ENCODE measurements around the gene LIMK2. TPM values are rescaled to one million over a fixed set of nuclear protein-coding genes. Genes with fewer than 3 reads are reported as not detected.

The LIMK2 gene
- total RNA-seq, 1 experiment from 2014 or later, result 42.8 TPM

GRCh38 chr22:31260474-31260856 lies 48.4 kb downstream of the LIMK2 start:
- Mint-ChIP-seq H3K4me1 (peaks cover 6% of the 10 kb centered on the region), H3K27me3 (ENCODE audit: low read depth) (no peaks in the 10 kb centered on the region), H3K27ac (peak overlapping the region; percentile 11; the same call in 1 of the 2 replicates), H3K9me3 (peaks cover 5% of the 10 kb centered on the region; the same call in 1 of the 2 replicates), H3K36me3 (peaks cover 38% of the 10 kb centered on the region), H3K4me3 (no peak overlapping the region)
- ATAC-seq (no peak), DNase-seq (ENCODE audit: low spot score) (no peak)
- POLR2A ChIA-PET, result no interaction called here
- CTCF ChIA-PET, result no interaction called here
- TF ChIP-seq E2F1 (CRISPR knock-in tag; IDR thresholded peaks at IDR 0.05), result no peak
- no peak for TF ChIP-seq ZNF671 (CRISPR knock-in tag; IDR thresholded peaks at IDR 0.05)
- no peak for TF ChIP-seq FOXP1 (CRISPR knock-in tag; IDR thresholded peaks at IDR 0.05; ENCODE audit: borderline replicate concordance)
- TF ChIP-seq ZNF423 (CRISPR knock-in tag; IDR thresholded peaks at IDR 0.05), result no peak
- no peak for TF ChIP-seq MYBL2 (CRISPR knock-in tag; IDR thresholded peaks at IDR 0.05)

GRCh38 chr22:31262312-31263133 lies 50.4 kb downstream of the LIMK2 start:
- no peak for DNase-seq (ENCODE audit: low spot score)
- Mint-ChIP-seq H3K27ac (no peak overlapping the region), H3K4me1 (peaks cover 6% of the 10 kb centered on the region), H3K4me3 (no peak overlapping the region), H3K9me3 (peaks cover 5% of the 10 kb centered on the region; the same call in 1 of the 2 replicates), H3K27me3 (ENCODE audit: low read depth) (no peaks in the 10 kb centered on the region), H3K36me3 (peaks cover 46% of the 10 kb centered on the region)
- CTCF ChIA-PET, result interaction anchor here (3.0 kb wide), 1 partner anchor 10 kb away, joined by 21 read pairs; no protein-coding TSS in a partner anchor
- POLR2A ChIA-PET, result interaction anchor here (1.1 kb wide), 1 partner anchor 9 kb away, joined by 3 read pairs; no protein-coding TSS in a partner anchor
- TF ChIP-seq MLX (CRISPR knock-in tag; IDR thresholded peaks at IDR 0.05) (no peak), OVOL2 (CRISPR knock-in tag; IDR thresholded peaks at IDR 0.05; ENCODE audit: borderline replicate concordance) (no peak), ZBTB21 (CRISPR knock-in tag; IDR thresholded peaks at IDR 0.05; ENCODE audit: borderline replicate concordance) (no peak), SP1 (CRISPR knock-in tag; conservative IDR thresholded peaks at IDR 0.05) (no peak), ZNF396 (CRISPR knock-in tag; IDR thresholded peaks at IDR 0.05; ENCODE audit: borderline replicate concordance) (no peak), MXD4 (CRISPR knock-in tag; IDR thresholded peaks at IDR 0.05; ENCODE audit: borderline replicate concordance) (no peak), SMAD4 (CRISPR knock-in tag; IDR thresholded peaks at IDR 0.05) (no peak), TEAD4 (CRISPR knock-in tag; IDR thresholded peaks at IDR 0.05) (no peak), IRF1 (CRISPR knock-in tag; IDR thresholded peaks at IDR 0.05) (no peak), E2F4 (CRISPR knock-in tag; IDR thresholded peaks at IDR 0.05; ENCODE audit: borderline replicate concordance, low read depth) (no peak), ZNF423 (CRISPR knock-in tag; IDR thresholded peaks at IDR 0.05) (no peak), ELF4 (CRISPR knock-in tag; IDR thresholded peaks at IDR 0.05; ENCODE audit: low read depth) (no peak), CDX4 (CRISPR knock-in tag; IDR thresholded peaks at IDR 0.05; ENCODE audit: borderline replicate concordance) (no peak), ZMAT4 (CRISPR knock-in tag; IDR thresholded peaks at IDR 0.05) (no peak)
- ATAC-seq, result no peak
